NAMALWA (cell line): Measurements from ENCODE around the gene ATP13A5.

Experiments
- DNase-seq: peaks from one replicate; pipeline ENCODE4 v3.0.0-alpha.2; 2015; ENCODE audit warnings: low spot score

ATP13A5 gene

GRCh38 chr3:193378706-193379105 is at the start of gene ATP13A5:
Gene ATP13A5 (minus strand): TSS chr3:193378753. CDS start chr3:193378725, 28 bp downstream.
- no peak for DNase-seq

- DNase-seq = no peak
These were observed 40.2 kb upstream of the ATP13A5 start for GRCh38 chr3:193418576-193419373.

GRCh38 chr3:193416629-193417028 is 38.1 kb upstream of the ATP13A5 start:
- no peak for DNase-seq

- no peak for DNase-seq
These were observed 29.1 kb upstream of the ATP13A5 start for GRCh38 chr3:193407688-193408087.

GRCh38 chr3:193407112-193407511 is 28.6 kb upstream of the ATP13A5 start:
- DNase-seq = no peak

GRCh38 chr3:193403307-193403706 is 24.8 kb upstream of the ATP13A5 start:
- no peak for DNase-seq

- DNase-seq = no peak
These were observed 21.8 kb upstream of the ATP13A5 start for GRCh38 chr3:193400304-193400703.

GRCh38 chr3:193396451-193397244 is 18.1 kb upstream of the ATP13A5 start:
- DNase-seq = no peak

- DNase-seq = no peak
These were observed 13.3 kb upstream of the ATP13A5 start for GRCh38 chr3:193391902-193392301.

- DNase-seq = no peak
These were observed 10.8 kb upstream of the ATP13A5 start for GRCh38 chr3:193389335-193389734.

- no peak for DNase-seq
These were observed 9.8 kb upstream of the ATP13A5 start for GRCh38 chr3:193388361-193388760.

GRCh38 chr3:193387596-193387995 is 9.0 kb upstream of the ATP13A5 start:
- DNase-seq = no peak

GRCh38 chr3:193377591-193377990 is 962 bp downstream of the ATP13A5 start:
- no peak for DNase-seq

- DNase-seq = no peak
These were observed 2.9 kb downstream of the ATP13A5 start for GRCh38 chr3:193375614-193376013.

- no peak for DNase-seq
These were observed 5.8 kb downstream of the ATP13A5 start for GRCh38 chr3:193372783-193373182.

GRCh38 chr3:193367868-193368267 is 10.7 kb downstream of the ATP13A5 start:
- no peak for DNase-seq

GRCh38 chr3:193357291-193357690 is 21.3 kb downstream of the ATP13A5 start:
- DNase-seq = no peak

GRCh38 chr3:193354423-193354822 is 24.1 kb downstream of the ATP13A5 start:
- no peak for DNase-seq

GRCh38 chr3:193350744-193351143 is 27.8 kb downstream of the ATP13A5 start:
- no peak for DNase-seq

GRCh38 chr3:193348686-193349085 is 29.9 kb downstream of the ATP13A5 start:
- DNase-seq = no peak

- DNase-seq = peak; percentile 5
These were observed 30.7 kb downstream of the ATP13A5 start for GRCh38 chr3:193347521-193348501.

- DNase-seq = no peak
These were observed 32.3 kb downstream of the ATP13A5 start for GRCh38 chr3:193346259-193346658.
